Jurkat, Clone E6-1 (cell line): ENCODE data around the gene ITGBL1.

Experiments used
- DNase-seq: peaks from one replicate; pipeline ENCODE4 v3.0.0-alpha.2; 2011; ENCODE audit warnings: low read depth, low spot score
- H3K4me3 ChIP-seq: 2 replicates; pipeline ENCODE4 v1.5.1; 2011; ENCODE audit warnings: mild to moderate bottlenecking, low read length, control low read depth, moderate library complexity

ITGBL1 gene

GRCh38 chr13:101544979-101545378 lies 92.5 kb downstream of the ITGBL1 start:
- no peak for DNase-seq
- no peak overlapping the region for H3K4me3 ChIP-seq

- no peak for DNase-seq
- no peak overlapping the region for H3K4me3 ChIP-seq
Observed at GRCh38 chr13:101545521-101545920, 93.0 kb downstream of the ITGBL1 start.

- no peak overlapping the region for H3K4me3 ChIP-seq
Observed at GRCh38 chr13:101552286-101552685, 99.8 kb downstream of the ITGBL1 start.

GRCh38 chr13:101552786-101553185 lies 100.3 kb downstream of the ITGBL1 start:
- H3K4me3 ChIP-seq, result no peak overlapping the region
- no peak for DNase-seq

More at GRCh38 chr13:101552286-101552685, 99.8 kb downstream of the ITGBL1 start:
- DNase-seq, result no peak

- no peak for DNase-seq
- no peak overlapping the region for H3K4me3 ChIP-seq
Observed at GRCh38 chr13:101554420-101555125, 102.1 kb downstream of the ITGBL1 start.

- DNase-seq, result no peak
- H3K4me3 ChIP-seq, result no peak overlapping the region
Observed at GRCh38 chr13:101555610-101556009, 103.1 kb downstream of the ITGBL1 start.

- DNase-seq, result no peak
Observed at GRCh38 chr13:101556676-101557123, 104.2 kb downstream of the ITGBL1 start.

GRCh38 chr13:101565317-101565716 lies 112.8 kb downstream of the ITGBL1 start:
- no peak overlapping the region for H3K4me3 ChIP-seq
- no peak for DNase-seq

More at GRCh38 chr13:101556676-101557123, 104.2 kb downstream of the ITGBL1 start:
- H3K4me3 ChIP-seq, result no peak overlapping the region

GRCh38 chr13:101567841-101568240 lies 115.4 kb downstream of the ITGBL1 start:
- no peak overlapping the region for H3K4me3 ChIP-seq
- no peak for DNase-seq

GRCh38 chr13:101569807-101570206 lies 117.3 kb downstream of the ITGBL1 start:
- DNase-seq, result no peak
- no peak overlapping the region for H3K4me3 ChIP-seq

GRCh38 chr13:101570410-101570809 lies 117.9 kb downstream of the ITGBL1 start:
- DNase-seq, result no peak
- no peak overlapping the region for H3K4me3 ChIP-seq

GRCh38 chr13:101572456-101572855 lies 120.0 kb downstream of the ITGBL1 start:
- no peak for DNase-seq

GRCh38 chr13:101575581-101575980 lies 123.1 kb downstream of the ITGBL1 start:
- no peak for DNase-seq
- no peak overlapping the region for H3K4me3 ChIP-seq

More at GRCh38 chr13:101572456-101572855, 120.0 kb downstream of the ITGBL1 start:
- no peak overlapping the region for H3K4me3 ChIP-seq

GRCh38 chr13:101576455-101576854 lies 124.0 kb downstream of the ITGBL1 start:
- H3K4me3 ChIP-seq, result no peak overlapping the region
- no peak for DNase-seq

GRCh38 chr13:101576977-101577376 lies 124.5 kb downstream of the ITGBL1 start:
- DNase-seq, result no peak
- no peak overlapping the region for H3K4me3 ChIP-seq

- DNase-seq, result no peak
- H3K4me3 ChIP-seq, result no peak overlapping the region
Observed at GRCh38 chr13:101579281-101579802, 126.9 kb downstream of the ITGBL1 start.

GRCh38 chr13:101584331-101584730 lies 131.9 kb downstream of the ITGBL1 start:
- no peak overlapping the region for H3K4me3 ChIP-seq
- DNase-seq, result no peak

GRCh38 chr13:101590479-101590878 lies 138.0 kb downstream of the ITGBL1 start:
- DNase-seq, result no peak
- no peak overlapping the region for H3K4me3 ChIP-seq

GRCh38 chr13:101594936-101595335 lies 142.5 kb downstream of the ITGBL1 start:
- H3K4me3 ChIP-seq, result no peak overlapping the region
- no peak for DNase-seq

GRCh38 chr13:101596803-101597202 lies 144.3 kb downstream of the ITGBL1 start:
- H3K4me3 ChIP-seq, result no peak overlapping the region
- no peak for DNase-seq
